Suprapubic skin (tissue), 4 donors: Measurements from ENCODE around the gene SULT1B1.

Experiments
- POLR2A ChIP-seq, 2 donors: fragments of 450-650 bp; IDR thresholded peaks; one replicate each; pipeline ENCODE4 v1.6.1; 2017; ENCODE audit warnings: antibody characterized with exemption in 2 of 2, mild to moderate bottlenecking in 2 of 2, moderate library complexity in 2 of 2
- POLR2AphosphoS5 ChIP-seq, 3 donors: sonication (generic); formaldehyde crosslinking; IDR thresholded peaks; one replicate each; pipeline ENCODE4 v1.6.1; 2017; ENCODE audit warnings: antibody characterized with exemption in 3 of 3

DNA sequence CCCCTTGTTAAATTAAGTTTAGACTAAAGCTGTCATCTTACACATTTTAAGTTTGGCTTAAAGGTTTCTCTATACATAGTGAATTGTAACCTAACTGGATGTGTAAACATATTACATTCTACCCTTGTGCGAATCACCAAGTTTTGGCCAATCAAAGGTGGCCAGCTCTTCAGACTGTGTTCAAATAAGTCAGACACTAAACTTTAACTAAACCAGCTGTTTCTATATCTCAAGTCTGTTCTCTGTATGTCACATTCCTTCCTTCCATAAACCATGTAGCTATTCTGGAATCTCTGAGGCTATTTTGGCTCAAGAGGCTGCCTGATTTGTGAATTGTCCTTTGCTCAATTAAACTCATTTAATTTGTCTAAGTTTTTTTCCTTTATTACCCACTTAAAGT is 6.7 kb downstream of the SULT1B1 start:
- no peak for TF ChIP-seq POLR2AphosphoS5 (IDR thresholded peaks at IDR 0.05)
- no peak for TF ChIP-seq POLR2A (IDR thresholded peaks at IDR 0.05)
